Kasumi-1 (cell line): ENCODE data around the gene ADAMTS7.
"Not testable (repeated sequence)": the region's sequence is repeated elsewhere in the genome, so short reads cannot be mapped to it uniquely, and the experiment has no call there.

Source experiments
- DNase-seq, 2 experiments: peaks; one replicate each; lab custom pipeline; 2025; lab: John Stamatoyannopoulos, UW

Gene ADAMTS7

GRCh38 chr15:78779176-78779785 is 32.0 kb downstream of the ADAMTS7 start:
- DNase-seq = not testable (repeated sequence)

DNA sequence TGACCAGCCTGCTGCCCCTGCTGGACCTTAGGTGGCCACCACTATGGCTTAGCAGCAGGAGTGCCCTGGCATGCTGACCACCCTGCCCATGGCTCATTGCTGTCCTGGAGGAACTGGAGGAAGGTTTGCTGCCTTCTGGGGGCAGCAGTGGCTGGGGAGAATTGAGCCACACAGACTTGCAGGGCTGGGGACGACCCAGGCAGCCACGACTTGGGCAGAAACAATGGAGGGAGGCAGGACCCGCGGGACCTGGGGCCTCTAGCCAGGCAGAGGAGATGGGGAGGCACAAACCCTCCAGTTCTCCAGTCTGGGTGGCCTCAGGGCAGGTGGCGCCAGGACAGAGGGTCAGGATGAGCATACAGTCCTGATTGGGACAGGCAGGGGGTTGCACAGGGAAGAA is 32.8 kb downstream of the ADAMTS7 start:
- no peak for DNase-seq

GRCh38 chr15:78777953-78778345 is 33.3 kb downstream of the ADAMTS7 start:
- not testable (repeated sequence) for DNase-seq

- not testable (repeated sequence) for DNase-seq
Observed at GRCh38 chr15:78777290-78777952, 33.8 kb downstream of the ADAMTS7 start.

- not testable (repeated sequence) for DNase-seq
Observed at GRCh38 chr15:78776046-78776925, 35.0 kb downstream of the ADAMTS7 start.

GRCh38 chr15:78775472-78775871 is 35.8 kb downstream of the ADAMTS7 start:
- no peak for DNase-seq

- not testable (repeated sequence) for DNase-seq
Observed at GRCh38 chr15:78774451-78774990, 36.7 kb downstream of the ADAMTS7 start.

DNA sequence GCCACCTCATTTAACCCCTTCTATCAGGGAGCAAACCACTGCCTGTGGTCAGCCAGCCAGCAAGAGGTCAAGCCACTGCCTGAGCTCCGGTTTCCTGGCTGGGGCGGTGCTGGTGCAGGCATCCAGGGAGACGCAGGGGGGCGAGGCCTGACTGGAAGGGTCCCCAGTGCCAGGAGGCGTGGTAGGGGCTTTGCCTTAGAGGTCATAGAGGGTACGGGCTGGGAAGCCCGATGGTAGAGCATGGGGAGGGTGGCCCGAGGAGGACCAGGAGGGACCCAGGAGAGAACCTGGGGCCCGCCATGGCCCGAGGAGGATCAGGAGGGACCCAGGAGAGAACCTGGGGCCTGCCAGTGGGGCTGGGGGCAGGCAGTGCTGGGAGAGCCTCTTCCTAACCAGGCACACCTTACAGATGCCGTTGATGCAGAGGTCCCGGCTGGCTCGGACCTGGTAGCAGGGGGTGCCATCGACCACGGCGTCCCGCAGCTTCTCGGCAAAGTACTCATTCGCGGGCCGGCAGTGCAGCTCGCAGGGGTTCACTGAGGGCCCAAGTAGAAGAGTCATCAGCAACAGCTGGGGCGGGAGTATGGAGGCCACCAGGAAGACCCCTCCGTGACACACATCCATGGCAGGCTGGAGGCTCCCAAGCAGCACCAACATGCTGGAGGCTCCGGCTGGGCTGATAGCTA is 37.4 kb downstream of the ADAMTS7 start:
- DNase-seq = not testable (repeated sequence)

DNA sequence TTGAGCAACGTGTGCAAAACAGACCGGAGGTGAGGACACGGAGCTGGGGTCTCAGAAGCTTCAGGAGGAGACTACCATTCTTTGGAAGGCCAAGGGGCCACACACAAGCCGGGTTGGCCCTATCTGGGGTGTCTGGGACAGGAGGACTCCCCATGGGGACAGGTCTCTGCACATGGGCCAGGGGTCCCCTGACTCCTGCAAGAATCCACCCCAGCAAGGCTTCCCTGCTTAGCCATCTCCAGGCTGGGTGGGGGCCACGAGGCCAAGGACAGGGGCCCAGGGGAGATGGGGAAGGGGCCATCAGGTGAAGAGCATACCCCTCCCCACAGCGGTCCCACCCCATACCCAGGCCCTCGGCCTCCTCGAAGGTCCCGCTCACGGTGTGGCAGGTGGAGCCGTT is 38.5 kb downstream of the ADAMTS7 start:
- no peak for DNase-seq

DNA sequence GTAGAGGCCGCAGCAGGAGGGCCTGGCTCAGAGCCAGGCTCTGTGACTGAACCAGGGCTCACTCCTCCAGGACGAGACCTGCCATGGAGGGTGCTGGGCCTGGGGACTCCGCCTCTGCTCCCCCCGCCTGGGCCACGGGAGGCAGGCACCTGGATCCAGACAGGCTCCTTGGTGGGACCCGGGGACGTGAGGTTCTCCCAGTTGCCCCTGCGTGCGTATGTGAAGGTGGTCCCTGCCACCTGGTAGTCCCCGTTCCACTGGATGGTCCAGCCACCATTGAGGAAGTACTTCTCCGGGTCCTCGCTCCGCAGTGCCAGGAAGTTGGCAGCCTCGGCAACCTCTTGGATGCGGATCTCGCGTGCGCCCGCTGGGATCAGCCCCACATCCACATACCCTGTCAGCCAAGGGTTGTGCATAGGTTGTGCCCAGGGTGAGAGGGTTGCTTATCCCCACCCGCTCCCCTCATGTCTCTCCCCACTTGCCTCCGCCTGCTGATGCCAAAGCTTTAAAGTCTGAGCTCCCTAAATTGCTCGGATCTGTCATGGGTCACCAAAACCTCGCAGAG is 39.7 kb downstream of the ADAMTS7 start:
- not testable (repeated sequence) for DNase-seq

- DNase-seq = not testable (repeated sequence)
Observed at GRCh38 chr15:78771020-78771419, 40.2 kb downstream of the ADAMTS7 start.

DNA sequence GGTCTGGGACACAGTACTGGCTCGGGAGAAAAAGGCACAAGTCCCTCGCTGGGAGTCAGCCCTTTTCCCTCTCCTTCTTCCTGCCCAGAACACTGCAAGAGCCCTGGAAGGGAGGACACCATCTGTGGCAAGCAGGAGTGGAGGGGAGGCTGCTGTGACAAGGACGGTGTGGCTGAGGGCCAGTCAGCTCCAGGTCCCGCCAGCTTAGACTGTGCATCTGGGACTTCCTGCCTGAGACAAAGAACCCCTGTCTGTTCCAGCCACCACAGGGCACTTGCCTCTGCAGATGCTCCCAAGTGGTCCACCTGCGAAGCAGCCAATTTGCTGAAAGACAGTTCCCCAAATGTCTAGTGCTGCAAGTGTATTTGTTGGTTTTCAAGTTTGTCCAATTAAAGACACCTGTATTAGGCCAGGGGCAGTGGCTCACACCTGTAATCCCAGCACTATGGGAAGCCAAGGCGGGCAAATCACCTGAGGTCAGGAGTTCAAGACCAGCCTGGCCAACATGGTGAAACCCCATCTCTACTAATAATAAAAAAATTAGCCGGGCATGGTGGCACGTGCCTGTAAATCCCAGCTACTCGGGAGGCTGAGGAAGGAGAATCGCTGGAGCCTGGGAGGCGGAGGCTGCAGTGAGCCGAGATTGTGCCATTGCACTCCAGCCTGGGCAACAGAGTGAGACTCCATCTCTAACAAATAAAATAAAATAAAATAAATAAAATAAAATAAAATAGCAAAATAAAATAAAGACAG is 41.6 kb downstream of the ADAMTS7 start:
- DNase-seq = not testable (repeated sequence)

DNA sequence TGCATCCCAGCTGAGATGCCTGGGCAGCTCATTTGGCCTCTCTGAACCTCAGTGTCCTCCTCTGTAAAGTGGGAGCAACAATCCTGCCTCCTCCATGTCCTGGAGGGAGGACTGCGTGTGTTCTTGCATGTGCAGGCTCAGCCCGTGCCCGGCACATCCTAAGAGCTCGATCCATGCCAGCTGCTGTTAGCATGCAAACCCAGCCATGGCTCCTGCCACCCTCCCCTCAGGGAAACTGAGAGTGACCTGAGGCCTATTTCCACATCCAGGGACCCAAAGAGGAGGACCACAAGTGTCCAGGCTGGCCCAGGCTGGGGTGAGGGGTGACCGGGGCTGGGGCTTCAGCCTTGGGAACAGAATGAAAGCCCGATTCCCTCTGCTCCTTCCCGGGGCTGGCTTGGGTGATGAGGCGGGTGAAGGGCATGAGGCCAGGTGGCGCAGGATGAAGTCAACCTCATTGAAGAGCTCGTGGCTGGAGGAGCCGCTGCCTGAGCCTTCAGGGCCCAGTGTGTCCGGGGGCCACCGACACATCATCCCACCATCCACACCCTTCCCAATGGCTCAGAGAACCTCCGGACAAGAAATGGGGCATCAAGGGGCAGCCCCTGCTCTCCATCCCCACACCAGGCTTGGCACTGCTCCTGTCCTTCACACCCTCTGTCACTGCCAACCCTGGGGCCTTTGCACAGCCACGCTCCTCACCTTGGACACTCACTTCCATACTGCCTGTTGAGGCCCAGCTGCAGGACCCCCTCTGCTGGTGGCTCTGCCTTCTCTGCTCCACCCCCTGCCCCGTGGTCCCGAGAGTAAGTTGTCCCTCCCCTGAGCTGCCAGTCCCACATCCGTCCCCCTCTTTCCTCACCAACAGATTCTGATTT is 42.5 kb downstream of the ADAMTS7 start:
- no peak for DNase-seq

DNA sequence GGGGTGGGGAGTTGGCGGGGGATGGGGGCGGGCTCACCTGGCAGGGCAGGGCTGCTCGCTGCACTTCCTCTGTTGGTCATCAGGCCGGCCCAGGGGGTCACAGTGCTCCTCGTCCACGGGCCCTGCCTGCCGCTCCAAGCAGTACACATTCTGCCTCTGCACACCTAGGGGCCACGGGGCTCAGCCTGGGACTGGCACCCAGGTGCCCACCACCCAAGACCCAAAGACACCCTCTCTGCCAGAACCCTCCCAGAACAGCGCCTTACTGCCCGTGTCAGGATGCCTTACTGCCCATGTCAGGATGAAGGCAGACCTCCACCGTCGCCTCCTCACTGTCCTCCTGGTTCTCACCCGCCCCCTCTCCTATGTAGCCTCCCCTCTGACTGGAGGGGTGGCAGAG is 43.2 kb downstream of the ADAMTS7 start:
- DNase-seq = no peak

DNA sequence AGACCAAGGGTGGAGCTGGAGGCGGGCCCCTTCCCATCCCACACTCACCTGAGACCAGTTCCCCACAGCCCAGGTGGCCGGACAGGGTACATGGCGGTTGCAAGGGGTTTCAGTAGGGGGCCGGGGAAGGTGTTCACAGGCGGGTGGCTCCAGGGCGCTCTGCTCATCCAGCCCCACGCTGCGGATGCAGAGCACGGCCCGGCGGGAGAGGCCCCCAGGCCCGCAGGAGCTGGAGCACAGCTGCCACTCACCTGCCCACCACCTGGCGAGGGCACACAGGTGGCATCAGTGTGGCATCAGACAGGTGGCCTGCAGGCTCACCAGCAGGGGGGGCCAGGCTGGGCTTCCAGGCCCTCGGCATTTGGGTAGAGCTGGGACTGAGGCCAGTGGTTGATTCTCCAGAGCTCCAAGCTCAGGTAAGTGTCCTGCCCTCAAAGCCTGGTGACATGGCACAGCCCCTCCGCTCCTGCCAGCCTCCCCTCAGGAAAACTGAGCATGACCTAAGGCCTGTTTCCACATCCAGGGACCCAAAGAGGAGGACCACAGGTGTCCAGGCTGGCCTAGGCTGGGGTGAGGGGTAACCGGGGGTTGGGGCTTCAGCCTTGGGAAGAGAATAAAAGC is 43.8 kb downstream of the ADAMTS7 start:
- no peak for DNase-seq

DNA sequence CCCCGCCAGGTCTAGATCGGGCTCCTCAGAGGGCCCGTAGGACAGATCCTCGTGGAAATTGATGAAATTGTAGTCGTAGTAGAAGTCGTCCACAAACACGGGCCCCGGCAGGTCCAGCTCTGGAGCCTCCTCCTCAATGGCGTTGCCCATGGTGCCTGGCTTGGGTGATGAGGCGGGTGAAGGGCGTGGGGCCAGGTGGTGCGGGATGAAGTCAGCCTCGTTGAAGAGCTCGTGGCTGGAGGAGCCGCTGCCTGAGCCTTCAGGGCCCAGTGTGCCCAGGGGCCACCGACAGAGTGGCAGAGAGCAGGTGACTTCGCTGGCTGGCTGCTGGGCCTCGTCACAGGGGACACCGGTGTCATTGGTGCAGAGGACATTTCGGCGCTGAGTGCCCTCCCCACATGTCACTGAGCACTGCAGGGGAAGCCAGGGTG is 44.6 kb downstream of the ADAMTS7 start:
- not testable (repeated sequence) for DNase-seq

DNA sequence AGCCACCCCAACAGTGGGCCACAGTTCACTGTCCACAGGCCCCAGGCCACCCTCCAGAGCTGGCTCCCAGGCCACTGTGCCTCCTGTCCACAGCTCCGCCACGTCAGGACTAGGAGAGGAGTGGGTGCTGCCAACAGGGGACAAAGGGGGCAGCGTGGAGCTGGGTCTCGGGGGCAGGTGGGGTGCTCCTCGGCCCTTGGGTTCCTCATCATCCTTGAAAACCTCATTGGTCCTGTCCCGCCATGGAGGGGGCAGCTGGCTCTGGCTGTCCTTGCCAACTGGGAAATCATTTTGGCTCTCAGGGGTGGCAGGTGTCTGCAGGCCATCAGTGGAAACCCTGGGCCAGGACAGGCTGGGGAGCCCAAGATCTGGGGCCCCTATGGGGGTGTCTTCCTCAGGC is 45.2 kb downstream of the ADAMTS7 start:
- DNase-seq = no peak

DNA sequence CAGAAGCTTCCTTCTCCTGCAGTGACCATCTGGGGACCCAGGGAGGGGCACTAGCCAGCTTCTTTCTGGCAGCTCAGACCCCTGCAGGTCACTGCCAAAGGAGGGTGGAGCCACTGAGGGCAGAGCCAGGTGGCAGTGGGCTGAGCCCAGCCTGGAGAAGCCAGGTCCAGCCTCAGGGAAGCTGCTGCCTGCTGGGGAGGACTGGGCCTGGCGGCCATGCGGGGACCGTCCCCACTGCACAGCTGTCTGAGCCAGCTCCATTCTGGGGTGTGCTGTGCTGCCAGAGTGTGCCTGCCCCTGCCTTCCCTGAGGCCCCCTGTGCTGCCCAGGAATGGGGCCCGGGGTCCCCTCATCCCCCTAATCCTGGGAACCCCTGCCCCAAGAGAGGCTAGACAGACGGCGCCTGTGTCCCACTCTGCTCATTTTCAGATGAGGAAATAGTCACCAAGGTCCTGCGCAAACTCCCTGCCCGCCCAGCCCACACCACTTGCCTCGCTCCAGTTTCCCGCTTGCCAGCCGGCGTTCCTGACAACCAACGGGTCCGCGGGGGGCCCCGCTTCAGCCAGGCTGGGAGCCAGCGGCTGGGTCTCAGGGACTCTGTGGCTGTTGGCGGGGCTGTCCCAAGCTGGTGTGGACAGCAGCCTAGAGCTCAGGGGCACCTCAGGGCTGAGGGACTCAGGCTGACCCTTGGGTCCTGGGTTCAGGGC is 46.0 kb downstream of the ADAMTS7 start:
- not testable (repeated sequence) for DNase-seq
